Lung (tissue), 12 donors: ENCODE data around the gene DCUN1D2. TPM values are rescaled to one million over a fixed set of nuclear protein-coding genes. Genes with fewer than 3 reads are reported as not detected.

Source experiments
- ATAC-seq: fragments of 200-7000 bp; cut with Tn5 transposase; one replicate; pipeline ENCODE4 v1.9.1; 2020; ENCODE audit warnings: moderate number of reproducible peaks; ENCODE audit not compliant: insufficient read depth, low FRiP score
- DNase-seq, 3 donors: peaks; one replicate each; pipeline ENCODE4 v3.0.0-alpha.2; 2013 to 2017
- H3K27ac ChIP-seq, 2 donors: one replicate each; pipeline ENCODE4 v1.5.1; 2013; ENCODE audit warnings: mild to moderate bottlenecking in 2 of 2, moderate library complexity in 2 of 2, control low read depth in 1 of 2, inconsistent platforms in 1 of 2, low read depth in 1 of 2, low read length in 1 of 2
- H3K27me3 ChIP-seq, 3 donors: one replicate each; pipeline ENCODE4 v1.5.1; 2013; ENCODE audit warnings: low read length in 2 of 3; ENCODE audit not compliant: control insufficient read depth in 3 of 3, insufficient read depth in 3 of 3
- H3K36me3 ChIP-seq, 4 donors: one replicate each; pipeline ENCODE4 v1.5.1; 2013; ENCODE audit warnings: low read length in 4 of 4, mild to moderate bottlenecking in 1 of 4, moderate library complexity in 1 of 4; ENCODE audit not compliant: control insufficient read depth in 4 of 4, insufficient read depth in 4 of 4
- H3K4me1 ChIP-seq, 5 donors: one replicate each; pipeline ENCODE4 v1.5.1; 2013; ENCODE audit warnings: low read length in 5 of 5, mild to moderate bottlenecking in 2 of 5, moderate library complexity in 1 of 5; ENCODE audit not compliant: control insufficient read depth in 5 of 5, insufficient read depth in 5 of 5
- H3K4me3 ChIP-seq: one replicate; pipeline ENCODE4 v1.5.1; 2013; ENCODE audit warnings: mild to moderate bottlenecking, control low read depth, moderate library complexity
- H3K9ac ChIP-seq, 2 donors: one replicate each; pipeline ENCODE4 v1.5.1; 2013; ENCODE audit warnings: low read length in 2 of 2, control low read depth in 1 of 2; ENCODE audit not compliant: insufficient read depth in 1 of 2
- H3K9me3 ChIP-seq, 4 donors: one replicate each; pipeline ENCODE4 v1.5.1; 2013; ENCODE audit warnings: low read length in 3 of 4, mild to moderate bottlenecking in 1 of 4, moderate library complexity in 1 of 4; ENCODE audit not compliant: control insufficient read depth in 4 of 4, insufficient read depth in 3 of 4
- WGBS, 2 donors: extraction: QIAGEN DNeasy Blood & Tissue Kit; methylation state at CpG; one replicate each; pipeline ENCODE4 v1.1.7; 2013; 5-methylcytosine and 5-hydroxymethylcytosine counted together
- polyA plus RNA-seq, 2 donors: library from polyadenylated mRNA; stranded (reverse); fragments of 200-250 nt; gene quantifications; one replicate each; pipeline ENCODE4 v1.2.1, GENCODE V29; 2013
- total RNA-seq, 2 donors: library from RNA; depleted of rRNA in 1 of 2; stranded (reverse); fragments of >200 nt in 1 of 2; gene quantifications; one replicate each; pipeline ENCODE4 v1.2.1, GENCODE V29; 2014 to 2021
- TF ChIP-seq, protein P1 (sequence below): IDR thresholded peaks from 2 replicates; pipeline ENCODE4 v1.5.1; 2012; ENCODE audit warnings: mild to moderate bottlenecking; ENCODE audit errors: control extremely low read depth, extremely low read depth
- donor health status: control.
- donor health status: control.
- donor health status: Bipolar disorder and iron deficiency.
- donor health status: healthy.
- donor health status: DM: yes; HTN: yes; CAD: no.

The DCUN1D2 gene
- total and polyA plus RNA-seq, 4 donors = 6.9 to 21.1 (median 13.8) TPM

- Histone ChIP-seq H3K27ac (no peak overlapping the region), H3K27me3 (peaks cover 0 to 12% (median 0%) of the 10 kb centered on the region in 3 donors), H3K9me3 (peaks cover 0 to 6% (median 2%) of the 10 kb centered on the region in 4 donors), H3K9ac (no peak overlapping the region), H3K36me3 (peaks cover 0 to 34% (median 21%) of the 10 kb centered on the region in 4 donors), H3K4me1 (peaks cover 0 to 16% (median 0%) of the 10 kb centered on the region in 5 donors), H3K4me3 (no peak overlapping the region)
- DNase-seq (no peak), ATAC-seq (no peak)
- TF ChIP-seq, protein P1, sequence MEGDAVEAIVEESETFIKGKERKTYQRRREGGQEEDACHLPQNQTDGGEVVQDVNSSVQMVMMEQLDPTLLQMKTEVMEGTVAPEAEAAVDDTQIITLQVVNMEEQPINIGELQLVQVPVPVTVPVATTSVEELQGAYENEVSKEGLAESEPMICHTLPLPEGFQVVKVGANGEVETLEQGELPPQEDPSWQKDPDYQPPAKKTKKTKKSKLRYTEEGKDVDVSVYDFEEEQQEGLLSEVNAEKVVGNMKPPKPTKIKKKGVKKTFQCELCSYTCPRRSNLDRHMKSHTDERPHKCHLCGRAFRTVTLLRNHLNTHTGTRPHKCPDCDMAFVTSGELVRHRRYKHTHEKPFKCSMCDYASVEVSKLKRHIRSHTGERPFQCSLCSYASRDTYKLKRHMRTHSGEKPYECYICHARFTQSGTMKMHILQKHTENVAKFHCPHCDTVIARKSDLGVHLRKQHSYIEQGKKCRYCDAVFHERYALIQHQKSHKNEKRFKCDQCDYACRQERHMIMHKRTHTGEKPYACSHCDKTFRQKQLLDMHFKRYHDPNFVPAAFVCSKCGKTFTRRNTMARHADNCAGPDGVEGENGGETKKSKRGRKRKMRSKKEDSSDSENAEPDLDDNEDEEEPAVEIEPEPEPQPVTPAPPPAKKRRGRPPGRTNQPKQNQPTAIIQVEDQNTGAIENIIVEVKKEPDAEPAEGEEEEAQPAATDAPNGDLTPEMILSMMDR = no peak
- WGBS, 2 donors = 96 to 97% methylated on average over 18 of the region's 18 CpGs
Measured at GRCh38 chr13:113536461-113537110, 46.1 kb upstream of the DCUN1D2 start.

DNA sequence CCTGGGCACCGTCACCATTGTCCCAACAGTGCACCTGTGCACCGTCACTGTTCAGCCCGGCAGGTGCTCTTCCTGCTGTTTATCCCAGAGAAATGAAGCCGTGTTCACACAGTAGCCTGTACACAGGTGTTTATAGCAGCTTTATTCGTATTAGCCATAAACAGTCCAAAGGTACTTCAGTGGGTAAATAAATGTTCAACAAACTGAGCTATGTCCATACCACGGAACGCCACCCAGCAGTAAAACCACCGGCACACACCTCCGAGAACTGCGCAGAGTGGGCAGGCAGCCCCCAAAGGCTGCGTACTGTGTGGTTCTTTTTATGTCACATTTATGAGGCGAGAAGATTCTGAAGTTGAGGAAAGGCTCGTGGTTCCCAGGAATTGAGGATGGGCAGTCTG lies 44.9 kb upstream of the DCUN1D2 start:
- Histone ChIP-seq H3K4me3 (no peak overlapping the region), H3K4me1 (peaks cover 0 to 16% (median 0%) of the 10 kb centered on the region in 5 donors), H3K9me3 (peaks cover 0 to 2% (median 0%) of the 10 kb centered on the region in 4 donors), H3K9ac (no peak overlapping the region), H3K36me3 (peaks cover 0 to 42% (median 13%) of the 10 kb centered on the region in 4 donors), H3K27ac (no peak overlapping the region), H3K27me3 (peaks cover 0 to 16% (median 0%) of the 10 kb centered on the region in 3 donors)
- WGBS, 2 donors = 94 to 97% methylated on average over 13 of the region's 13 CpGs
- TF ChIP-seq, protein P1 = no peak
- DNase-seq = no peak
- no peak for ATAC-seq

DNA sequence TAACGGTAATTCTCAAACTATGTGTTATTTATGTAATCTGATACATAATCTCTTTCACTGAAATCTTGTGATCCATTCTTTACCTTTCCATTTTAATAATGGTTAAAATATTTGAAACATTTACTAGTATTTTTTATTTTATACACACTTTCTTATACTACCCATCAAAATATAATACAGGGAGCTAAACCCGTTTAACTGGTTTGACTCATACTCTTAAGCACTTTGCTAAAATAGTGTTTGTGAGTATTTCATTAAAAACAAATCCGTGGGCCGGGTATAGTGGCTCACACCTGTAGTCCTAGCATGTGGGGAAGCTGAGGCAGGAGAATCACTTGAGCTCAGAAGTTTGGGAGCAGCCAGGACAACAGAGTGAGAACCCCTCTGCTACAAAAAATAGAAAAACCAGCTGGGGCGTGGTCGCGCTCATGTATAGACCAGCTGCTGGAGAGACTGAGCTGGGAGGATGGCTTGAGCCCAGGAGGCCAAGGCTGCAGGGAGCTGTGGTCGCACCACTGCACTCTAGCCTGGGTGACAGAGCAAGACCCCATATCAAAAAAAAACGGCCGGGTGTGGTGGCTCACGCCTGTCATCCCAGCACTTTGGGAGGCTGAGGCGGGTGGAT lies 43.8 kb upstream of the DCUN1D2 start:
- ATAC-seq = no peak
- Histone ChIP-seq H3K9me3 (peaks cover 0 to 2% (median 0%) of the 10 kb centered on the region in 4 donors), H3K4me1 (peaks cover 0 to 16% (median 0%) of the 10 kb centered on the region in 5 donors), H3K9ac (no peak overlapping the region), H3K36me3 (peaks cover 0 to 42% (median 10%) of the 10 kb centered on the region in 4 donors), H3K4me3 (no peak overlapping the region), H3K27ac (no peak overlapping the region), H3K27me3 (peaks cover 0 to 16% (median 2%) of the 10 kb centered on the region in 3 donors)
- 90 to 97% methylated on average over 12 of the region's 12 CpGs for WGBS, 2 donors
- DNase-seq = peak in 1 of 3 donors; percentile 35
- TF ChIP-seq, protein P1 = no peak
